Neural crest cell (in vitro differentiated cells): Measurements from ENCODE around the gene LRMDA. TPM values are rescaled to one million over a fixed set of nuclear protein-coding genes. Genes with fewer than 3 reads are reported as not detected.

Experiments used
- DNase-seq: peaks from one replicate; pipeline ENCODE4 v3.0.0; 2021; ENCODE audit warnings: low read depth, mixed read lengths, low spot score
- H3K27ac Mint-ChIP-seq: one replicate; pipeline ENCODE4 v1.8.0; 2021; ENCODE audit warnings: mild to moderate bottlenecking, mixed read lengths; ENCODE audit not compliant: unreplicated experiment
- H3K27me3 Mint-ChIP-seq: 2 replicates; pipeline ENCODE4 v1.8.0; 2021; ENCODE audit warnings: low read depth, mild to moderate bottlenecking, mixed read lengths
- H3K36me3 Mint-ChIP-seq: 2 replicates; pipeline ENCODE4 v1.8.0; 2021; ENCODE audit warnings: low read depth, mild to moderate bottlenecking, mixed read lengths
- H3K4me1 Mint-ChIP-seq: 2 replicates; pipeline ENCODE4 v1.8.0; 2021; ENCODE audit warnings: mixed read lengths
- H3K4me3 Mint-ChIP-seq: one replicate; pipeline ENCODE4 v1.8.0; 2021; ENCODE audit warnings: mild to moderate bottlenecking, mixed read lengths
- H3K9me3 Mint-ChIP-seq: 2 replicates; pipeline ENCODE4 v1.8.0; 2021; ENCODE audit warnings: mixed read lengths
- total RNA-seq: library from RNA; stranded (reverse); gene quantifications from 2 replicates; pipeline ENCODE4 v1.2.1, GENCODE V29; 2021
- TF ChIP-seq, protein P1 (sequence below): fragments of 200-600 bp; sonication (generic); conservative IDR thresholded peaks from 2 replicates; pipeline ENCODE4 v1.5.0; 2021; ENCODE audit warnings: antibody characterized with exemption, mild to moderate bottlenecking

Gene LRMDA
- total RNA-seq, 1 donor from 2014 or later, result 3.1 TPM

GRCh38 chr10:76218035-76218434 is 786.6 kb downstream of the LRMDA start:
- Mint-ChIP-seq H3K4me3 (no peak overlapping the region), H3K9me3 (peaks cover 2% of the 10 kb centered on the region)

GRCh38 chr10:76229341-76229740 is 797.9 kb downstream of the LRMDA start:
- H3K36me3 Mint-ChIP-seq, result no peaks in the 10 kb centered on the region
- no peak for DNase-seq
- H3K4me3 Mint-ChIP-seq, result no peak overlapping the region
- TF ChIP-seq, protein P1, sequence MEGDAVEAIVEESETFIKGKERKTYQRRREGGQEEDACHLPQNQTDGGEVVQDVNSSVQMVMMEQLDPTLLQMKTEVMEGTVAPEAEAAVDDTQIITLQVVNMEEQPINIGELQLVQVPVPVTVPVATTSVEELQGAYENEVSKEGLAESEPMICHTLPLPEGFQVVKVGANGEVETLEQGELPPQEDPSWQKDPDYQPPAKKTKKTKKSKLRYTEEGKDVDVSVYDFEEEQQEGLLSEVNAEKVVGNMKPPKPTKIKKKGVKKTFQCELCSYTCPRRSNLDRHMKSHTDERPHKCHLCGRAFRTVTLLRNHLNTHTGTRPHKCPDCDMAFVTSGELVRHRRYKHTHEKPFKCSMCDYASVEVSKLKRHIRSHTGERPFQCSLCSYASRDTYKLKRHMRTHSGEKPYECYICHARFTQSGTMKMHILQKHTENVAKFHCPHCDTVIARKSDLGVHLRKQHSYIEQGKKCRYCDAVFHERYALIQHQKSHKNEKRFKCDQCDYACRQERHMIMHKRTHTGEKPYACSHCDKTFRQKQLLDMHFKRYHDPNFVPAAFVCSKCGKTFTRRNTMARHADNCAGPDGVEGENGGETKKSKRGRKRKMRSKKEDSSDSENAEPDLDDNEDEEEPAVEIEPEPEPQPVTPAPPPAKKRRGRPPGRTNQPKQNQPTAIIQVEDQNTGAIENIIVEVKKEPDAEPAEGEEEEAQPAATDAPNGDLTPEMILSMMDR, result no peak
- H3K4me1 Mint-ChIP-seq, result peaks cover 34% of the 10 kb centered on the region
- no peak overlapping the region for H3K27ac Mint-ChIP-seq
- no peaks in the 10 kb centered on the region for H3K9me3 Mint-ChIP-seq
- H3K27me3 Mint-ChIP-seq, result peaks cover 14% of the 10 kb centered on the region

More at GRCh38 chr10:76218035-76218434, 786.6 kb downstream of the LRMDA start:
- H3K4me1 Mint-ChIP-seq, result peaks cover 9% of the 10 kb centered on the region
- H3K27ac Mint-ChIP-seq, result no peak overlapping the region
- H3K36me3 Mint-ChIP-seq, result no peaks in the 10 kb centered on the region
- H3K27me3 Mint-ChIP-seq, result no peaks in the 10 kb centered on the region
- DNase-seq, result no peak
- TF ChIP-seq, protein P1, result no peak

DNA sequence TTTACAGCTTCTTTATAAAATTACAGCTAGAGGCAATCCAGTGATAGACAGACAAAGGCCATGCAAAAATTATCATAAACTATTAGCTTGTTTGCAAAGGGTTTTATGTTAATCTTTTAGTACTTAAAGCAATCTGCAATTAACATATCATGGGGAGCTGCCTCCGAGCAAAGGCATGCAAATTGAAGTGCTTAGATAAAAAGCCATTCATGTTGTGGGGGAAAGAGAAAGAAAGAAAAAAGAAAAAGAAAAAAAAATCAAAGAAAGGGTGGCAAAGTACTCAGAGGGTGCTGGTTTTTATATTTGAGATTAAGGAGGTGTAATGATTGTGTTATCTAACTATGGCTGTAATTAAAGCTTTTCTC is 799.5 kb downstream of the LRMDA start:
- peaks cover 14% of the 10 kb centered on the region for H3K27me3 Mint-ChIP-seq
- H3K4me3 Mint-ChIP-seq, result peak overlapping the region; percentile 17
- H3K9me3 Mint-ChIP-seq, result no peaks in the 10 kb centered on the region
- peak overlapping the region; percentile 47 for H3K27ac Mint-ChIP-seq
- peaks cover 34% of the 10 kb centered on the region for H3K4me1 Mint-ChIP-seq
- no peak for DNase-seq
- TF ChIP-seq, protein P1, result no peak
- peaks cover 2% of the 10 kb centered on the region for H3K36me3 Mint-ChIP-seq

DNA sequence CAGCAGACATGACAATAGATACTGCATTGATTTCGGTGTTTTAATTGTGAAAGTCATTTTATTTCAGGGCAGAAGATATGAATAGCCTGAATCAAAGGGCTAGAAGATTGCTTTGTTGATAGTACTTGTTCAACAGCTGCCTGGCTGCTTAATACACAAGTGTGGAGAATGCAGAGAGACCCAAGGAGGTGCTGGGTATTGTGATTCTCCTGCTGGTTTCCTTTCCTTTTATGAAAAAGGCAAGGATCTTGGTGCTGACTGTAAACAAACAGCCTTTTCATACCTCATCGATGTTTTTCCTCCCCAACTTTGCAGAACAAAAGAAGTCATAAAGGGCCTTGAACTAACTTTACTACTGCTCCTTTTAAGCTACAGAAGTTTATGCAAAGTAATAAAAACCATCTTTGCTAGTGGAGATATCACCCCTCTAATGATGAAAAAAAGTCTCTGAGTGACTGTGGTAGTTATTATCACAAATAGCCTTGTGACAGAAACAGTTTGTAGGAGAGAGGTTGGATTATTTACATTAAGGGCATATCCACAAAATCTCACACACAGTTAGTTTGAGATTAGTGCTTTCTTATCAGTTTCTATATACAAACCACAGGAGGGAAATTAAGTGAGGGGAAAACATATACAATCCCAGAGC is 800.0 kb downstream of the LRMDA start:
- peaks cover 34% of the 10 kb centered on the region for H3K4me1 Mint-ChIP-seq
- no peak for DNase-seq
- peaks cover 14% of the 10 kb centered on the region for H3K27me3 Mint-ChIP-seq
- peak overlapping the region; percentile 17 for H3K4me3 Mint-ChIP-seq
- H3K9me3 Mint-ChIP-seq, result no peaks in the 10 kb centered on the region
- H3K27ac Mint-ChIP-seq, result peak overlapping the region; percentile 47
- H3K36me3 Mint-ChIP-seq, result peaks cover 2% of the 10 kb centered on the region
- TF ChIP-seq, protein P1, result no peak

DNA sequence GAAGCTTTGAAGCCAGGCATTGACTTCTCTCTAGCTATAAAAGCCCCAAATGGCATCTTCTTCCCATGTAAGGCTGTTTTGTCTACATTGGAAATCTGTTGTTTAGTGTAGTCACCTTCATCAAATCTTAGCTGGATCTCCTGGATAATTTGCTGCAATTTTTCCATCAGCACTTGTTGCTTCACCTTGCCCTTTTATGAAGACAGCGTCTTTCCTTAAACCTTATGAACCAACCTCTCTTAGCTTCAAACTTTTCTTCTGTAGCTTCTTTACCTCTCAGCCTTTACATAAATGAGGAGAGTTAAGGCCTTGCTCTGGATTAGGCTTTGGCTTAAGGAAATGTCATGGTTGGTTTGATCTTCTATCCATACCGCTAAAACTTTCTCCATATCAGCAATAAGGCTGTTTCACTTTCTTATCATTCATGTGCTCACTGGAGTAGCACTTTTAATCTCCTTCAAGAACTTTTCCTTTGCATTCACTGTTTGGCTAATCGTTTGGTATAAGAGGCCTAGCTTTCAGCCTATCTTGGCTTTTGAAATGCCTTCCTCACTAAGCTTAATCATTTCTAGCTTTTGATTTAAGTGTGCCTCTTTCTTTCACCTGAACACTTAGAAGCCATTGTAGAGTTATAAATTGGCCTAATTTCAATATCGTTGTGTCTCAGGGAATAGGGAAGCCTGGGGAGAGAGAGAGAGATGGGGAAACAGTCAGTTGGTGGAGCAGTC is 803.2 kb downstream of the LRMDA start:
- H3K36me3 Mint-ChIP-seq, result peaks cover 2% of the 10 kb centered on the region
- DNase-seq, result no peak
- TF ChIP-seq, protein P1, result no peak
- peaks cover 3% of the 10 kb centered on the region for H3K27me3 Mint-ChIP-seq
- H3K9me3 Mint-ChIP-seq, result no peaks in the 10 kb centered on the region
- no peak overlapping the region for H3K4me3 Mint-ChIP-seq
- no peak overlapping the region for H3K27ac Mint-ChIP-seq
- peaks cover 25% of the 10 kb centered on the region for H3K4me1 Mint-ChIP-seq
